GM12801 (cell line): Measurements from ENCODE around the gene PSTPIP1.

Source experiments
- TF ChIP-seq, protein P1 (sequence below): IDR thresholded peaks from one replicate; pipeline ENCODE4 v1.5.1; 2011; ENCODE audit warnings: control low read depth; ENCODE audit not compliant: insufficient read length; ENCODE audit errors: extremely low read depth

PSTPIP1 gene

GRCh38 chr15:77083381-77084160 is 88.6 kb downstream of the PSTPIP1 start:
- TF ChIP-seq, protein P1, sequence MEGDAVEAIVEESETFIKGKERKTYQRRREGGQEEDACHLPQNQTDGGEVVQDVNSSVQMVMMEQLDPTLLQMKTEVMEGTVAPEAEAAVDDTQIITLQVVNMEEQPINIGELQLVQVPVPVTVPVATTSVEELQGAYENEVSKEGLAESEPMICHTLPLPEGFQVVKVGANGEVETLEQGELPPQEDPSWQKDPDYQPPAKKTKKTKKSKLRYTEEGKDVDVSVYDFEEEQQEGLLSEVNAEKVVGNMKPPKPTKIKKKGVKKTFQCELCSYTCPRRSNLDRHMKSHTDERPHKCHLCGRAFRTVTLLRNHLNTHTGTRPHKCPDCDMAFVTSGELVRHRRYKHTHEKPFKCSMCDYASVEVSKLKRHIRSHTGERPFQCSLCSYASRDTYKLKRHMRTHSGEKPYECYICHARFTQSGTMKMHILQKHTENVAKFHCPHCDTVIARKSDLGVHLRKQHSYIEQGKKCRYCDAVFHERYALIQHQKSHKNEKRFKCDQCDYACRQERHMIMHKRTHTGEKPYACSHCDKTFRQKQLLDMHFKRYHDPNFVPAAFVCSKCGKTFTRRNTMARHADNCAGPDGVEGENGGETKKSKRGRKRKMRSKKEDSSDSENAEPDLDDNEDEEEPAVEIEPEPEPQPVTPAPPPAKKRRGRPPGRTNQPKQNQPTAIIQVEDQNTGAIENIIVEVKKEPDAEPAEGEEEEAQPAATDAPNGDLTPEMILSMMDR = no peak

DNA sequence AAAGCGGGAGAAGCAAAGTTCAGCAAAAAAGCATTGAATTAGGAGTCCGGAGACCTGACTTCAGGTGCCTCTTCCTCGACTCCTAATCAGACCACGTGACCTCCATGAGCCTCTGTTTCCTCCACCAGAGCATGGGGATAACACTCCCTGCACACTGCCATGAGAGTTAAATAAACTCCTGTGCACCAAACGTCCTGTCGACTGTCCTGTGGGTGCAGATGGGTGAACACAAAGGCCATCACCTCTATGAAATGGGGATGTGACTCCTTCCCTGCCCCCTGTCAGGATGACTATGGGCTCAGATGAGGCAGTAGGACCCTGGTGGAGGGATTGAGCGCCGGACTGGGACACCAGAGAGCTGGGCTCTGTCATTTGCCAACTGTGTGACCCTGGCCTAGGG is 89.5 kb downstream of the PSTPIP1 start:
- TF ChIP-seq, protein P1 = no peak

DNA sequence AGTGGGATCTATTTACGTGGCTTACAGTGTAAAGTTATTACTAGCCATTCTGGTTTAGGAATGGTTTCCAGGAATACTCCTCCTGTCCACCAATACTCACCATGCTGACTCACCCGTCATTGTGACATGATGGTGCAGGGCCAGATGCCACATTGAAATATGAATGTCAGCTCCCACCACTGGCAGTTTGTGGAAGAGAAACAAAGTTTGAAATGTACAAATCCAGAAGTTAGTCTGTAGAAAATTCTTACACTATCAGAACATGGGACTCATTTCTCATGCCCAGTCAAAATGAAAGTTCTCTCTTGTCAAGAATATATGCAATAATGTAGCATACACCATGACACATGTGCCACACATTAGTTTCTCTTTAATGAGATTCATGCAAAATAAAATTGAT is 90.4 kb downstream of the PSTPIP1 start:
- TF ChIP-seq, protein P1 = no peak
